PC-3 (cell line): ENCODE data around the gene FBLN1. TPM values are rescaled to one million over a fixed set of nuclear protein-coding genes. Genes with fewer than 3 reads are reported as not detected.

ENCODE experiments used
- ATAC-seq: fragments of 200-7000 bp; cut with Tn5 transposase; 2 replicates; pipeline ENCODE4 v1.9.1; 2020; ENCODE audit warnings: mild to moderate bottlenecking, moderate library complexity
- BruUV-seq: library from RNA; stranded (reverse); fragments of 400-500 nt; replicated peaks from 2 replicates; lab custom pipeline; 2021; lab: Mats Ljungman, UMichigan
- CTCF ChIA-PET: fragments of 300-600 bp; sonication (Branson Sonifier 250); formaldehyde crosslinking; loops from one replicate; lab custom pipeline; 2022; ENCODE audit warnings: antibody characterized with exemption; lab: Charles Lee
- POLR2A ChIA-PET: fragments of 300-600 bp; sonication (Branson Sonifier 250); formaldehyde crosslinking; loops from one replicate; lab custom pipeline; 2022; ENCODE audit warnings: antibody characterized with exemption; ENCODE audit not compliant: unreplicated experiment; lab: Charles Lee
- DNase-seq: peaks from one replicate; pipeline ENCODE4 v3.0.0-alpha.2; 2015
- H2AFZ ChIP-seq: fragments of 300-600 bp; sonication (generic); 2 replicates; pipeline ENCODE4 v1.6.0; 2016; ENCODE audit warnings: antibody characterized with exemption, low read length
- H3F3A ChIP-seq: fragments of 300-600 bp; sonication (generic); one replicate; pipeline ENCODE4 v1.6.0; 2017; ENCODE audit warnings: antibody characterized with exemption, low read length, control low read depth, mild to moderate bottlenecking; ENCODE audit not compliant: unreplicated experiment
- H3K27ac ChIP-seq: fragments of 300-600 bp; sonication (generic); 2 replicates; pipeline ENCODE4 v1.5.1; 2016; ENCODE audit warnings: mild to moderate bottlenecking, low read length
- H3K27me3 ChIP-seq: fragments of 300-600 bp; sonication (generic); 2 replicates; pipeline ENCODE4 v1.6.1; 2016; ENCODE audit warnings: low read length, mixed read lengths
- H3K36me3 ChIP-seq: fragments of 300-600 bp; sonication (generic); 2 replicates; pipeline ENCODE4 v1.6.1; 2016; ENCODE audit warnings: low read depth, mixed run types, low read length, mixed read lengths
- H3K4me1 ChIP-seq: fragments of 300-600 bp; sonication (generic); 2 replicates; pipeline ENCODE4 v1.5.1; 2016; ENCODE audit warnings: low read length; ENCODE audit not compliant: insufficient read depth
- H3K4me2 ChIP-seq: fragments of 300-600 bp; sonication (generic); 2 replicates; pipeline ENCODE4 v1.6.0; 2016; ENCODE audit warnings: low read length
- H3K4me3 ChIP-seq: fragments of 300-600 bp; sonication (generic); 2 replicates; pipeline ENCODE4 v1.5.1; 2016; ENCODE audit warnings: mild to moderate bottlenecking, low read length, mixed read lengths
- H3K79me2 ChIP-seq: fragments of 300-600 bp; sonication (generic); 2 replicates; pipeline ENCODE4 v1.6.1; 2017; ENCODE audit warnings: low read length, mixed read lengths
- H3K9ac ChIP-seq: fragments of 300-600 bp; sonication (generic); 2 replicates; pipeline ENCODE4 v1.6.0; 2016; ENCODE audit warnings: mild to moderate bottlenecking, low read length
- H3K9me2 ChIP-seq: fragments of 300-600 bp; sonication (generic); replicated peaks from 2 replicates; pipeline ENCODE4 v1.6.1; 2016; ENCODE audit warnings: mixed run types, low read length, mixed read lengths
- H3K9me3 ChIP-seq: fragments of 300-600 bp; sonication (generic); 2 replicates; pipeline ENCODE4 v1.6.1; 2016; ENCODE audit warnings: low read length, mixed read lengths
- H4K20me1 ChIP-seq: fragments of 300-600 bp; sonication (generic); 2 replicates; pipeline ENCODE4 v1.6.1; 2016; ENCODE audit warnings: low read length, mixed read lengths
- EZH2 ChIP-seq: fragments of 300-600 bp; sonication (generic); IDR thresholded peaks from one replicate; pipeline ENCODE4 v1.6.1; 2017; ENCODE audit warnings: antibody characterized with exemption, mild to moderate bottlenecking, low read length; ENCODE audit not compliant: unreplicated experiment
- EZH2phosphoT487 ChIP-seq: fragments of 300-600 bp; sonication (generic); IDR thresholded peaks from 2 replicates; pipeline ENCODE4 v1.6.1; 2018; ENCODE audit warnings: mild to moderate bottlenecking, antibody characterized with exemption, low read length, borderline replicate concordance
- intact Hi-C: fragments of 100-400 bp; cut with micrococcal nuclease; formaldehyde crosslinking; loops from 2 replicates; pipeline ENCODE4 v1.9.0; 2023
- total RNA-seq: library from RNA; depleted of rRNA; stranded (reverse); fragments of >200 nt; gene quantifications from 2 replicates; pipeline ENCODE4 v1.2.3, GENCODE V29; 2014
- TF ChIP-seq, protein P1 (sequence below): fragments of 300-600 bp; sonication (generic); conservative IDR thresholded peaks from 2 replicates; pipeline ENCODE4 v1.5.1; 2017; ENCODE audit warnings: antibody characterized with exemption, low read depth, mild to moderate bottlenecking, low read length

Gene FBLN1
- total RNA-seq, 1 experiment from 2014 or later, result 13.4 TPM

DNA sequence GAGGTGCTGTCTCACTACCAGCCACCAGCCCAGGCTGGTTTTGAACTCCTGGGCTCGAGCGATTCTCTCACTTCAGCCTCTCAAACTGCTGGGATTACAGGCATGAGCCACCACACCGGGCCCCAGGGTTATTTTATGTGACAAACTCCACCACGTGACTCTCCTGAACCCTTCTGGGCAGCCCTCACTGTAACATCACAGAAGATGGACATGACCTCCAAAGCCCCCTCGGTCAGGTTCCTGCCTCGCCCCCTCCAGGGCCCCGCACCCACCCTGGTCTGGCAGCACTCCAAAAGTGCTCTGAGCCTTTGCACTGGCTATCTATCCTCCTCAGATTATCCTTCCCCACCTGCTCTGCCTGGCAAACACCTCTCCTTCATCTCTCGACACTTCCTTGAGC is 45.9 kb upstream of the FBLN1 start:
- Histone ChIP-seq H3K9ac (no peak overlapping the region), H3F3A (no peaks in the 10 kb centered on the region), H2AFZ (no peak overlapping the region), H3K79me2 (no peaks in the 10 kb centered on the region), H3K9me2 (no peaks in the 10 kb centered on the region), H3K9me3 (no peaks in the 10 kb centered on the region), H3K4me1 (no peaks in the 10 kb centered on the region), H4K20me1 (no peaks in the 10 kb centered on the region), H3K27ac (no peak overlapping the region), H3K4me3 (no peak overlapping the region), H3K27me3 (no peaks in the 10 kb centered on the region), H3K4me2 (no peak overlapping the region), H3K36me3 (no peaks in the 10 kb centered on the region)
- TF ChIP-seq EZH2 (no peak), EZH2phosphoT487 (no peak)
- ChIA-PET CTCF (no interaction called here), POLR2A (no interaction called here)
- BruUV-seq, result no TSS peak
- DNase-seq (no peak), ATAC-seq (no peak)
- intact Hi-C loops, result no loop called here

DNA sequence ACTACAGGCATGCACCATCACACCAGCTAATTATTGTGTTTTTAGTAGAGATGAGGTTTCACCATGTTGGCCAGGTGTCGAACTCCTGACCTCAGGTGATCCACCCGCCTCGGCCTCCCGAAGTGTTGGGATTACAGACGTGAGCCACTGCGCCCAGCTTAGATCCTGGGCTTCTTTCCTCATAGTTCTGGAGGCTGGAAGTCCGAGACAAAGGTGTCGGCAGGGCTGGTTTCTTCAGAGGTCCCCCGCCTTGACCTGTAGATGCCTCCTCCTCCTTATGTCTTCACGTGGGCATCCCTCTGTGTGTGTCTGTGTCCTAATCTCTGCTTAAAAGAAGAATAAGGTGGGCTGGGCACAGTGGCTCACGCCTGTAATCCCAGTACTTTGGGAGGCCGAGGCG is 44.2 kb upstream of the FBLN1 start:
- ChIA-PET POLR2A (no interaction called here), CTCF (no interaction called here)

DNA sequence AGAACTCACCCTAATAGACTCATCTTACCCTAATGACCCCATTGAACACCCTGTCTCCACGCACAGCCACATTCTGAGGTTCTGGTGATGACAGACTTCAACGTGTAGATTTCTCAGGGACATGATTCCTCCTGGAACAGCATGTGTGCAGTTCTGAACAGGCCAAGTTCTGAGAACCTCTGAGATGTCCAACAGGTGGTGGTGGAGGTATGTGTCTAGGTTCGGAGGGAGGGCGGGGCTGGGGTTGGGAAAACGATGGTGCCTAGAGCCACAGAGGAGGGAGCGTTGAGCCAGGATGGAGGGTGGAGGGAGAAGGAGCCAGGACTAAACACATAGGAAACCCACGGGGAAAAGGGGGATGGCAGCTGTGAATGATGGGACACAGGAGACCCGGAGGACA is 43.4 kb upstream of the FBLN1 start:
- no peak overlapping the region for H3K4me2 ChIP-seq
- no peak overlapping the region for H3K4me3 ChIP-seq
- ChIA-PET CTCF (no interaction called here), POLR2A (no interaction called here)
- no peaks in the 10 kb centered on the region for H3K4me1 ChIP-seq
- BruUV-seq, result no TSS peak
- no peaks in the 10 kb centered on the region for H3K27me3 ChIP-seq
- H3K9me2 ChIP-seq, result no peaks in the 10 kb centered on the region
- no peaks in the 10 kb centered on the region for H3K36me3 ChIP-seq
- DNase-seq (no peak), ATAC-seq (no peak)
- no peak overlapping the region for H2AFZ ChIP-seq
- no peak overlapping the region for H3K27ac ChIP-seq
- intact Hi-C loops, result no loop called here
- TF ChIP-seq EZH2phosphoT487 (no peak), EZH2 (no peak)
- TF ChIP-seq, protein P1, sequence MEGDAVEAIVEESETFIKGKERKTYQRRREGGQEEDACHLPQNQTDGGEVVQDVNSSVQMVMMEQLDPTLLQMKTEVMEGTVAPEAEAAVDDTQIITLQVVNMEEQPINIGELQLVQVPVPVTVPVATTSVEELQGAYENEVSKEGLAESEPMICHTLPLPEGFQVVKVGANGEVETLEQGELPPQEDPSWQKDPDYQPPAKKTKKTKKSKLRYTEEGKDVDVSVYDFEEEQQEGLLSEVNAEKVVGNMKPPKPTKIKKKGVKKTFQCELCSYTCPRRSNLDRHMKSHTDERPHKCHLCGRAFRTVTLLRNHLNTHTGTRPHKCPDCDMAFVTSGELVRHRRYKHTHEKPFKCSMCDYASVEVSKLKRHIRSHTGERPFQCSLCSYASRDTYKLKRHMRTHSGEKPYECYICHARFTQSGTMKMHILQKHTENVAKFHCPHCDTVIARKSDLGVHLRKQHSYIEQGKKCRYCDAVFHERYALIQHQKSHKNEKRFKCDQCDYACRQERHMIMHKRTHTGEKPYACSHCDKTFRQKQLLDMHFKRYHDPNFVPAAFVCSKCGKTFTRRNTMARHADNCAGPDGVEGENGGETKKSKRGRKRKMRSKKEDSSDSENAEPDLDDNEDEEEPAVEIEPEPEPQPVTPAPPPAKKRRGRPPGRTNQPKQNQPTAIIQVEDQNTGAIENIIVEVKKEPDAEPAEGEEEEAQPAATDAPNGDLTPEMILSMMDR, result no peak
- no peaks in the 10 kb centered on the region for H3K9me3 ChIP-seq
- H3K79me2 ChIP-seq, result no peaks in the 10 kb centered on the region
- no peaks in the 10 kb centered on the region for H3F3A ChIP-seq
- no peak overlapping the region for H3K9ac ChIP-seq
- no peaks in the 10 kb centered on the region for H4K20me1 ChIP-seq

More for the DNA sequence above, 44.2 kb upstream of the FBLN1 start:
- no TSS peak for BruUV-seq
- TF ChIP-seq EZH2phosphoT487, result no peak
- TF ChIP-seq EZH2, result no peak
- TF ChIP-seq, protein P1, result no peak
- Histone ChIP-seq H3K4me1 (no peaks in the 10 kb centered on the region), H3K27me3 (no peaks in the 10 kb centered on the region), H3K36me3 (no peaks in the 10 kb centered on the region), H3K79me2 (no peaks in the 10 kb centered on the region), H2AFZ (no peak overlapping the region), H3K27ac (no peak overlapping the region), H3K4me3 (no peak overlapping the region), H3K9me2 (no peaks in the 10 kb centered on the region), H4K20me1 (no peaks in the 10 kb centered on the region), H3K9me3 (no peaks in the 10 kb centered on the region), H3K4me2 (no peak overlapping the region), H3F3A (no peaks in the 10 kb centered on the region), H3K9ac (no peak overlapping the region)
- ATAC-seq, result no peak
- intact Hi-C loops, result no loop called here
- no peak for DNase-seq
